ENCODE measurements around the gene MIER3. TPM values are rescaled to one million over a fixed set of nuclear protein-coding genes. Genes with fewer than 3 reads are reported as not detected.

Gene MIER3
- total and polyA plus RNA-seq, 2 of the 13 experiments (the other 11 are each of a cell fraction or from before 2014, with no cell fraction given), result 14.6 to 38.8 TPM

GRCh38 chr5:56951126-56951945, 587 bp downstream of the MIER3 start (continued):
- TF ChIP-seq NRL (CRISPR knock-in tag; IDR thresholded peaks at IDR 0.05; ENCODE audit: borderline replicate concordance) (no peak), NFRKB (IDR thresholded peaks at IDR 0.05) (no peak), NCOA1 (CRISPR knock-in tag; IDR thresholded peaks at IDR 0.05) (no peak), GPN1 (CRISPR knock-in tag; IDR thresholded peaks at IDR 0.05; ENCODE audit: borderline replicate concordance) (no peak), ZNF512 (CRISPR knock-in tag; IDR thresholded peaks at IDR 0.05) (no peak), REXO4 (CRISPR knock-in tag; IDR thresholded peaks at IDR 0.05; ENCODE audit: borderline replicate concordance) (no peak), ZNF850 (CRISPR knock-in tag; conservative IDR thresholded peaks at IDR 0.05) (no peak), TSC22D2 (CRISPR knock-in tag; IDR thresholded peaks at IDR 0.05; ENCODE audit: borderline replicate concordance) (no peak; the same call in 1 of the 2 replicates), NR2F2 (IDR thresholded peaks at IDR 0.05; ENCODE audit: borderline replicate concordance, low read depth) (no peak), ZNF446 (CRISPR knock-in tag; IDR thresholded peaks at IDR 0.05) (0 out of 2 replicates have a peak, but pooled peaks have one; percentile 43), RNF2 (conservative IDR thresholded peaks at IDR 0.05; ENCODE audit: low read depth) (no peak), ZNF749 (CRISPR knock-in tag; IDR thresholded peaks at IDR 0.05; ENCODE audit: borderline replicate concordance) (no peak), ZNF343 (CRISPR knock-in tag; IDR thresholded peaks at IDR 0.05) (no peak), GLI4 (CRISPR knock-in tag; IDR thresholded peaks at IDR 0.05; ENCODE audit: borderline replicate concordance) (no peak), RCOR2 (CRISPR knock-in tag; IDR thresholded peaks at IDR 0.05) (no peak), FOSL1 (CRISPR knock-in tag; IDR thresholded peaks at IDR 0.05; ENCODE audit: borderline replicate concordance) (no peak), E2F5 (CRISPR knock-in tag; conservative IDR thresholded peaks at IDR 0.05) (no peak), ATF7-NPFF (CRISPR knock-in tag; IDR thresholded peaks at IDR 0.05; ENCODE audit: low read depth) (no peak), KLF6 (CRISPR knock-in tag; IDR thresholded peaks at IDR 0.05) (no peak), ZSCAN9 (CRISPR knock-in tag; IDR thresholded peaks at IDR 0.05; ENCODE audit: borderline replicate concordance) (no peak), ARHGAP35 (CRISPR knock-in tag; IDR thresholded peaks at IDR 0.05; ENCODE audit: borderline replicate concordance) (no peak), ZNF776 (CRISPR knock-in tag; IDR thresholded peaks at IDR 0.05) (no peak), JARID2 (CRISPR knock-in tag; IDR thresholded peaks at IDR 0.05; ENCODE audit: insufficient replicate concordance) (no peak), PTBP1 (IDR thresholded peaks at IDR 0.05; ENCODE audit: low read depth, low read length, poor library complexity, severe bottlenecking) (no peak), ATM (IDR thresholded peaks at IDR 0.05; ENCODE audit: borderline replicate concordance) (no peak), DNMT3B (CRISPR knock-in tag; conservative IDR thresholded peaks at IDR 0.05) (no peak), ZSCAN20 (CRISPR knock-in tag; IDR thresholded peaks at IDR 0.05; ENCODE audit: borderline replicate concordance) (no peak), CEBPB (IDR thresholded peaks at IDR 0.05; ENCODE audit: borderline replicate concordance, low read depth, low read length) (no peak), ZNF143 (CRISPR knock-in tag; IDR thresholded peaks at IDR 0.05) (no peak), ZSCAN22 (CRISPR knock-in tag; IDR thresholded peaks at IDR 0.05) (no peak)
